Endothelial cell of umbilical vein (primary cell): ENCODE results near the gene BPIFA2.

Experiments
- MYC ChIP-seq: IDR thresholded peaks from one replicate; pipeline ENCODE4 v1.6.1; 2011; ENCODE audit warnings: mild to moderate bottlenecking, low read depth, low read length
- POLR2AphosphoS5 ChIP-seq: IDR thresholded peaks from 2 replicates; pipeline ENCODE4 v1.6.1; 2012; ENCODE audit warnings: low read depth, mild to moderate bottlenecking, control low read depth, low read length, moderate library complexity; ENCODE audit not compliant: insufficient read depth
- TF ChIP-seq, protein P1 (sequence below), 2 donors: IDR thresholded peaks; 1 replicate in 1 of 2; 2 replicates in 1 of 2; pipeline ENCODE4 v1.5.1; 2011; ENCODE audit warnings: low read length in 2 of 2, mild to moderate bottlenecking in 2 of 2, moderate library complexity in 2 of 2, control low read depth in 1 of 2, inconsistent platforms in 1 of 2, low read depth in 1 of 2; ENCODE audit not compliant: insufficient read depth in 1 of 2; ENCODE audit errors: extremely low read depth in 1 of 2

DNA sequence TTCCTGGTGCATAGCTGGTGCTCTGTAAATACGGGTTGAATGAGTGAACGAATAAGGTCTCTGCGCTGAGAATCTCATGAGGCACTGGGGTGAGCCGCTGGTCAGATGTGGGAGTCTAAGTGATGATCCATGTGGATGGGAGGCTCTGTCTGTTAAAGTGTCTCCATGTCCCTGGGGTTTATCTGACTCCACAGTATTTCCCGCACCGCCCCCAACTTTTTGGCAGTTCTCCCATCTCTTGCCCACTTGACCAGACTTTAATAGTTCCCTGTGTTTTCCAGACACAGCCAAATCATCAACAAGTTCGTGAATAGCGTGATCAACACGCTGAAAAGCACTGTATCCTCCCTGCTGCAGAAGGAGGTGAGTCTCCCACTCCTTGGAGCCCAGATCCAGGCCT lies 9.9 kb downstream of the BPIFA2 start:
- TF ChIP-seq, protein P1, sequence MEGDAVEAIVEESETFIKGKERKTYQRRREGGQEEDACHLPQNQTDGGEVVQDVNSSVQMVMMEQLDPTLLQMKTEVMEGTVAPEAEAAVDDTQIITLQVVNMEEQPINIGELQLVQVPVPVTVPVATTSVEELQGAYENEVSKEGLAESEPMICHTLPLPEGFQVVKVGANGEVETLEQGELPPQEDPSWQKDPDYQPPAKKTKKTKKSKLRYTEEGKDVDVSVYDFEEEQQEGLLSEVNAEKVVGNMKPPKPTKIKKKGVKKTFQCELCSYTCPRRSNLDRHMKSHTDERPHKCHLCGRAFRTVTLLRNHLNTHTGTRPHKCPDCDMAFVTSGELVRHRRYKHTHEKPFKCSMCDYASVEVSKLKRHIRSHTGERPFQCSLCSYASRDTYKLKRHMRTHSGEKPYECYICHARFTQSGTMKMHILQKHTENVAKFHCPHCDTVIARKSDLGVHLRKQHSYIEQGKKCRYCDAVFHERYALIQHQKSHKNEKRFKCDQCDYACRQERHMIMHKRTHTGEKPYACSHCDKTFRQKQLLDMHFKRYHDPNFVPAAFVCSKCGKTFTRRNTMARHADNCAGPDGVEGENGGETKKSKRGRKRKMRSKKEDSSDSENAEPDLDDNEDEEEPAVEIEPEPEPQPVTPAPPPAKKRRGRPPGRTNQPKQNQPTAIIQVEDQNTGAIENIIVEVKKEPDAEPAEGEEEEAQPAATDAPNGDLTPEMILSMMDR (IDR thresholded peaks at IDR 0.05; ENCODE audit: extremely low read depth in 1 of 2, insufficient read depth in 1 of 2, low read depth in 1 of 2, low read length in 2 of 2) = no peak
- no peak for TF ChIP-seq POLR2AphosphoS5
- no peak for TF ChIP-seq MYC
